ENCODE results near the gene EPHA3.

The EPHA3 gene

DNA sequence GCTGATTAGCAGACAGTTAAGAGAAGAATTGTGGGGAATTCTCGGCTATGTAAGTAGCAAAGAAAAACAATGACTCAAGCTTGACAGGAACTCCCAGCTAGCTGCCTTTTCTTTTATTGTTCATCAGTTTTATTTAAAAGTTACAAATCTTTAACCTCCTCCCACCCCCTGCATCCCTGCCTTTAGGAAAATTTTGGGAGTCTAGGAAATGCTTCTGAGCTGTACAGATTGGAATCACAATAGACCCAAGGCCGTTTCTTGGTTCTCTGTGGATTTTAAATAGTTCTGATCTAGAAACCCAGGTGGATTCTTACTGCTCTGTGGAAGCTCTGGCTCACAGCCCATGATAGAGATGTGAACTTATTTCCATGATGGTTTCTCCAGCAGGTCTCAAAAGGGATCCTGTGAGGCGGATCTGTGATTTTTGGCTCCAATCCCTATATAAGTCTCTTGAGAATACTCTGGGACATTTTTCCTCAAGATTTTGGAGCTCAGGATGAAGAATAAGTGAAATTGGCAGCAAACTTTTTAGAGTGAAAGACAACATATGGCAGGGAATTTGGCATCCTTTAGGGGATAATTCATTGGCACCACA lies 312.3 kb downstream of the EPHA3 start:
- TF ChIP-seq GATA3 (IDR thresholded peaks at IDR 0.05; ENCODE audit: low read depth, low read length) = no peak
- TF ChIP-seq GATA2 (IDR thresholded peaks at IDR 0.05; ENCODE audit: low read depth, low read length) = no peak

DNA sequence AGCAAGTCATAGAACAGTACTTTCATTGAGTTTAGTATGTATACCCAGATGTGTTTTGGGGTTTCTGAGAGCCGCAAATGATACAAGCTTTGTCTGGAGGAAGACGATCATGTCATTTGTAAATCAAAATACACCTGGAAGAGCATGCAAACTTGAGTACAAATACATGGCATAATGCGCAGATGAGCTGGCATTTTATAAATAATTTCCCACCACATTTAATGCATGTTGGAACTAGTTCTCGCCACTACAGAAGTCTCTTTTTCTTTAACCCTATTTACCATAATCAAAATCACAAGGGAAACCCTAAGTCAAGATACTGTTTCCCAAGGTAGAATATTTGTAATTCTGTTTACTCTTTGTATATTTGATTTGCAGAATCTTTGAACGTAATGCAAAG lies 318.6 kb downstream of the EPHA3 start:
- TF ChIP-seq GATA3 (IDR thresholded peaks at IDR 0.05; ENCODE audit: low read depth, low read length) (no peak), GATA2 (IDR thresholded peaks at IDR 0.05; ENCODE audit: low read depth, low read length) (no peak)

DNA sequence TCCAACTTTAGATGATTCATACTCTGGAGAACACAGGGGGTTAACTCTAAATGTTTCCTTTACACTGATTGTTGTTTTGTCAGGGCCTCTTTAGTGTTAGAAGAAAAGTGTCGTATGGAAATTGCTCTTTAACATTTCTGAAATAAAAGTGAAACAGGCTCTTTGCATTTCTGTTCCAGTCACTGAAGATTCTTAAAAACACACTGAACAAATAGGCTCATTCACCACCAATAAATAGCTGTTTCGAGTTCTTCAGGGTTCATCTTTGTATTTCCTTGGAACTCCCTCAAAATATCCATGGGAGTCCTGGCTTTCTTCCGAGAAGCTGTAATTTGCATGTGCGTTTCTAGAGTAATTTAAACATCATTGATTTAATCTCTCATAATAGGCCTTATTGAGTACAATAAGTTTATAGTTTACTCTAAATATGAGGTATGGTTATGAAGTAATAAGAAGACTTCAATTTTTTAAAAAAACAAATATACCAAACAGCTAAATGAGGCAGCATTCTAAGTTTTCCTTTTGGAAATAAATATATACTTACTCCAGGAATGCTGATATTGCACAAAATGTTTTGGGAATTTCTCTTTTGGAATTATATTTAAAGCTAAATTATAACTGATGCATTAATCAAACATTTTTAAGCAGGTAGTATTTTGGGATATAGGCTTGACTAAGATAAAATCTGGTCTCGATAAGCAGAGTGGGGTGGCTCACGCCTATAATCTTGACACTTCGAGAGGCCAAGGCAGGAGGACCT lies 327.4 kb downstream of the EPHA3 start:
- no peak for TF ChIP-seq GATA2 (IDR thresholded peaks at IDR 0.05; ENCODE audit: low read depth, low read length)
- no peak for TF ChIP-seq GATA3 (IDR thresholded peaks at IDR 0.05; ENCODE audit: low read depth, low read length)

DNA sequence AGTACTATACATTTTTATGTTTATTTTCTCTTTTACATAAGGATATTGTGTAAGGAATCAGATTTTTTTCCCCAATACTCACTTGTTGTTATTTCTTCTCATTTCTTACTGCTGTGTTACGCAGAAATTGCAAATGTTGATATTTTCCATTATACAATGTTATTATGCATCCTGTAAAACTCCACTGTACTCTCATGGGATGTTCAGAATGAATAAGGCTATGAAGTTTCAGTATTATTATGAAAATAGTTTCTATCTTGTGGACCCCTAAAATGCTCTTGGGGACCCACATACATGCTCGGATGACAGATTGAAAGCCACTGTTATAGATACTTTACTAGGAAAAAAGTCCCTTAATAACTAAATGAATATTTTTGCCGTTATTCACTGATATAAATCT lies 329.4 kb downstream of the EPHA3 start:
- TF ChIP-seq GATA2 (IDR thresholded peaks at IDR 0.05; ENCODE audit: low read depth, low read length) (no peak), GATA3 (IDR thresholded peaks at IDR 0.05; ENCODE audit: low read depth, low read length) (no peak)

DNA sequence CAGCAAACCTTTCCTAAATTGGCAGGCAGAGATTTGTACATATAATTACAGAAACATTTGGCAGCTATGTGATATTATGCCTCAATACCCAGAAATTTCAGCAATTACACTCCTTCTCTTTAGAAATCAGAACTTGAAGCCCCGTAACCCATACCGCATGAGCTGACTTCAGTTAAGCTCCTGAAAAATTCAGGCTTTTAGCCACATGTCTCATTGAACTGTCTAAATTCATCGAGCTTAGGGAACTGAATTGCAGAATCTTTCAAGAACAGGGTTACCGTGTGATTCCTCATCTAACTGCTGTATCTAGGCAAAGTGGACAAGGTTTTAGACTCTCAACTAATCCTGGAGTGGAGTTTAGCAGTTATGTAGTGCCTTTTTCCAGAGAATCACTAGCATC lies 333.0 kb downstream of the EPHA3 start:
- no peak for TF ChIP-seq GATA3 (IDR thresholded peaks at IDR 0.05; ENCODE audit: low read depth, low read length)
- TF ChIP-seq GATA2 (IDR thresholded peaks at IDR 0.05; ENCODE audit: low read depth, low read length) = no peak

DNA sequence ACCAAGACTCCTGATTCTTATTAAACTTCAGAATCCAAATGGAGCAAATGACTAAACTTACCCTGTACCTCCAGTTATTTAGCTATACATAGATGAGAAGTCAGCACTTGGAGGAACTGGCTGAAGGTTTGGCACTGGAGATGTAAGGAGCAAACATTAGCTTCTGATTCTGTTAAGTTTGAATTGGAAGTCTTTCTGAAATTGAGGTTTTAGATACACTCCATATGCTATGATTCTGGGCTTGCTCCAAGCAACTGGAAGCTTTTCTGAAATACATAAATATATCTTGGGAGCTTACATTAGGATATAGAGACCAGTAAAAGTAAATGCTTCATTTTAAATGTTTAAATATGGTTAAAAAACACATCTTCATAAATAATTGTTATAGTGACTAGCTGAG lies 333.7 kb downstream of the EPHA3 start:
- TF ChIP-seq GATA2 (IDR thresholded peaks at IDR 0.05; ENCODE audit: low read depth, low read length) (no peak), GATA3 (IDR thresholded peaks at IDR 0.05; ENCODE audit: low read depth, low read length) (no peak)

DNA sequence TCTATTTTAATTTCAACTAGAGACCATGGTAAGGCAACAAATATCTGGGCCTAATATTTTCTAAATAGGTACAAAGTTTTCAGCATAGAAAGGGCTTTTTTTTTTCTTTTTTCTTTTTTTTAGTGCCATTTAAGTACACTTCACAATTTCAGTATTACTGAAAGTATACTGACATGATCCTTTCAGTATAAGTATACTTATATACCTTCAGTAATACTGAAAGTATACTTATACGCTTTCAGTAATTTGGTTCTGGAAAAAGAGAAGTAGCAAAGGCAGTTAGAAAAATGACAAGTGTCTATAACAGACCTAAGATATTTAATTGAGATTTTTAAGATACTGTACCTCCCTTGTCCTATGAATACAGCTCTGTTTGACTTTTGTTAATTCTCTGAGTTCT lies 339.2 kb downstream of the EPHA3 start:
- TF ChIP-seq GATA2 (IDR thresholded peaks at IDR 0.05; ENCODE audit: low read depth, low read length) (no peak), GATA3 (IDR thresholded peaks at IDR 0.05; ENCODE audit: low read depth, low read length) (no peak)

DNA sequence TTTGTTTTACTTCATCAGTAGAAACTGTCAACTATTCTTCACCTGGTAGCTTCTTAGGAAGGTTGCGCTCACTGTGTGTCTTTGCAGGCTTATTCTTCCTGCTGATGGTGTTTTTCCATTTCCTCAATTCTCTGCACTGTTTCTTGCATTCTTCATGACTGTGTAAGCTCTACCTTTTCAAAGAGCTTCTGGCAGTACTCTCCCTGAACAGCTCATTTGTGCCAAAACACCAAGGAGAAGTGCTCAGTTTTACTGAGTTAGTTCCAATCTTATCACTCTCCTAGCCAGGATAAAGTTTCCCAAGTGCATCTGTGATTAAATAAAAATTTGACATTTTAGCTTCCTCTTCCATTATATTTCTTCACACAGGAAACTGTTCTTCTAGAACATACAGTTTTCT lies 339.8 kb downstream of the EPHA3 start:
- no peak for TF ChIP-seq GATA2 (IDR thresholded peaks at IDR 0.05; ENCODE audit: low read depth, low read length)
- TF ChIP-seq GATA3 (IDR thresholded peaks at IDR 0.05; ENCODE audit: low read depth, low read length) = no peak

DNA sequence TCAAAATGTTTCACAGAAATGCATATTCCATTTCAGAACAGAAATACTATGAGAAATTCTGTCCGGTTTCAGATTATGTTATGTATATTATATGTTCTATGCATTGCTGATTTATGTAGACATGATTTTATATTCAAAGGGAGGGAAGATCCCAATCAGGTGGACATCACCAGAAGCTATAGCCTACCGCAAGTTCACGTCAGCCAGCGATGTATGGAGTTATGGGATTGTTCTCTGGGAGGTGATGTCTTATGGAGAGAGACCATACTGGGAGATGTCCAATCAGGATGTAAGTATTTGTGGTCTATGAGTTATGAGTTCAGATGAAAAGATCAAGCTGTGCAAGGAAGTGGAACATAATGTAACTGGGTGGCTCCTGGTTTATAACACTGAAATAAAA lies 341.7 kb downstream of the EPHA3 start:
- TF ChIP-seq GATA2 (IDR thresholded peaks at IDR 0.05; ENCODE audit: low read depth, low read length) = no peak
- TF ChIP-seq GATA3 (IDR thresholded peaks at IDR 0.05; ENCODE audit: low read depth, low read length) = no peak

DNA sequence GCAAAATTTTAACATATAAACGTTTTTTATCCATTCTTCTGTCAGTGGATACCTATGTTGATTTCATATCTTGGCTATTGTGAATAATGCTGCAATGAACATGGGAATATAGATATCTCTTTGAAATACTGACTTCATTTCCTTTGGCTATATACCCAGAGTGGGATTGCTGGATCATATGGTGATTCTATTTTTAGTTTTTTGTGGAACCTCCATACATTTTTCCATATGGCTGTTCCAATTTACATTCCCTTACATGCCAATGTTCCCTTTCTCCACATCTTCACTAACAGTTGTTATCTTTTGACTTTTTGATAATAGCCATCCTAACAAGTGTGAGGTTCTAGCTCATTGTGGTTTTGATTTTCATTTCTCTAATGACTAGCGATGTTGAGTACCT lies 344.6 kb downstream of the EPHA3 start:
- TF ChIP-seq GATA3 (IDR thresholded peaks at IDR 0.05; ENCODE audit: low read depth, low read length) (no peak), GATA2 (IDR thresholded peaks at IDR 0.05; ENCODE audit: low read depth, low read length) (no peak)

DNA sequence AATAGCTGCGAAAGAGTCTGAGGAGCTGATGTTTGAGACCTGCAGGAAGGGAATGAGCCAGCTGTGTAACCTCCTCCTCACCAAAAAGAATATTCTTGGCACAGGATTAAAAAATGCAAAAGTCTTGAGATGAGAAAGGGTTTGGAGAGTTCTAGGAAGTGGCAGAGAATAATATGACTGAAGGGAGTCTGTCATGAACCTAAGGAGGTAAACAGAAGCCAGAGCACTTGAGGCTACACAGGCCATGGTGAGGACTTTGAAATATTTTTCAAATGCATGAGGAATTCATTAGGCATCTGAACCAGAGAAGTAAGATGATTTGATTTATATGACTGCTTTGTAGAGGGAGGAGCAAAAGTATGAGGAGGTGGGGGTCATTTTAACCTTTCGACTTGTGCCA lies 347.8 kb downstream of the EPHA3 start:
- TF ChIP-seq GATA3 (IDR thresholded peaks at IDR 0.05; ENCODE audit: low read depth, low read length) (no peak), GATA2 (IDR thresholded peaks at IDR 0.05; ENCODE audit: low read depth, low read length) (no peak)

DNA sequence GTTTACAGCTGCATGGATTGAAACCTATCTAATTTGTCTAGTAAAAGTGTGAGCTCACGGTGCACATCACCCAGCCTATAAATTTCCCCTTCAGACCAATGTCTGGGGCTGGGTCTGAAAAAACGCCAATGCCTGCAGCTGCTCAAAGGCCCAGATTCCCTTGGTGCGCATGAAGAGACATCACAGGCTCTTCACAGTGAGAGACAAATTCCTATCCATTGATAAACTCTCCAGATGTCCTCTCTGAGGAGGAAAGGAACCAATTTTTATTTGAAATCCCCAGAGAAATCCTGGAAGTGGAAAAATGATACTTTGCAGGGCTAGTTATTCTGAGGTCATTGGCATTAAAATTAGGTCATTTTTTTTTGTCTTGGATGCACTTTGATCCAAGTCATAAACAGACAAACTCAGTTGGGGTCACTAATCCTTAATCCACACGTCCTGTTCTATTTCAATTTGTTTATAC lies 360.5 kb downstream of the EPHA3 start:
- no peak for TF ChIP-seq GATA2 (IDR thresholded peaks at IDR 0.05; ENCODE audit: low read depth, low read length)
- no peak for TF ChIP-seq GATA3 (IDR thresholded peaks at IDR 0.05; ENCODE audit: low read depth, low read length)

DNA sequence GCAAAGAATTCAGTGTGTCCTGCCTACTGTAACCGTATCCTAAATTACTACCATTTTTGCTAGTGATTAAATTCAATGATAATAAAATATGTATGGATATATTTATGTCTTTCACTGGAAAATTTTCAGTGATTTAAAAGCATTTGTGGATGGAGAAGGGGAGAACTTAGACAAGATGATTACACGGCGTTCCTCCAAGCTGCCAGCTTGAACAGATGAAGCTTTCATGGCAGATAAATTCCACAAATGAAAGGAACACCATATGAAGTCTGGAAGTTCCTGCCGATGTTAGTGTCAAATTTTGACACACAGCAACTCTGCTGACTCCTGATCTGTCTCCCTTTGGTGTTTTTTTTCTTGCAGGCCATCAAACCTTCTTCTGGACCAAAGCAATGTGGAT lies 364.7 kb downstream of the EPHA3 start:
- TF ChIP-seq GATA3 (IDR thresholded peaks at IDR 0.05; ENCODE audit: low read depth, low read length) (no peak), GATA2 (IDR thresholded peaks at IDR 0.05; ENCODE audit: low read depth, low read length) (no peak)

DNA sequence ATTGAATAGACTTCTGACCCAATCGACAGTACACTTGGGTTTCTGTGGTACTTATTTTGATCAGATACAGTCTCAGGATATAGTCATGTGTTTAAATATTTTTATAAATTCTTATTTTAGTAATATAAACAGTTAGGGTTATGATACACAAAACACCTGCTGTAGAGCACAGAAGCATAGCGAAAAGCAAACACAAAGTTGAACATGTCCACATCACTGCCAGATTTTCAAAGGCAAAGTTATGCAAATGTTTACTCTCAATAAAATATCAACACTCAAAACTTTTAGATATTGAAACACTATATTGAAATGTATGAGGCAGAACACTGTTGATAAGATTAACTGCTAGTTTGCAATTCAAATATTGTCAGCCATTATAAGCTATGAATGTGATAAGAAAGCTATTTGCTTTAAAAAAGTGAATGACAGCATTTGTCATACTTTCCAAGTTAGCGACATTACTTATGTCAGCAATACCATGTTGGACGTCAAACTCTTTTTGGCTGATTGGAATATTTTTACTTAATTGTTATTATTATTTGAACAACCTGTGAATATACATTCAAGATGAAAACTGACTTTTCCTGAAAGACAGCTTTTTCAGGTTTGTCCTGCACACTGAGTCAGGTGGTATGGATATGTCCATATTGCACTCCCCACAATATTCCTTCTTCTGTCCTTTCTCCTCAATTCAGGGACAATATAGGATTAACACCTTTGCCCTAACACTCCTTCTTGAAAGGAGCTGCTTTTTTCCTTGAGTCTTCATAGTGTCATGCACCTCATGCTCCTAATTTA lies 367.1 kb downstream of the EPHA3 start:
- TF ChIP-seq GATA2 (IDR thresholded peaks at IDR 0.05; ENCODE audit: low read depth, low read length) = no peak
- no peak for TF ChIP-seq GATA3 (IDR thresholded peaks at IDR 0.05; ENCODE audit: low read depth, low read length)

Measured in SH-SY5Y (cell line).